Adrenal gland (tissue), 12 donors: ENCODE data around the gene ERGIC2. TPM values are rescaled to one million over a fixed set of nuclear protein-coding genes. Genes with fewer than 3 reads are reported as not detected.
A peak's percentile ranks its signal among the peaks of the same experiment; 100 is the strongest.

Experiments used
- DNase-seq, 7 donors: peaks; one replicate each; pipeline ENCODE4 v3.0.0-alpha.2; 2019 to 2020
- H3K27ac ChIP-seq, 5 donors: fragments of 200-600 bp; sonication (generic) in 4 of 5; 1 replicate in 3 of 5; 2 replicates in 2 of 5; pipeline versions ENCODE4 v1.5.1 to v1.8.0; 2016 to 2020; ENCODE audit warnings: mild to moderate bottlenecking in 1 of 5
- H3K27me3 ChIP-seq: fragments of 200-600 bp; 2 replicates; pipeline ENCODE4 v1.8.0; 2021
- H3K36me3 ChIP-seq, 2 donors: fragments of 200-600 bp; replicated peaks in 1 of 2; 1 replicate in 1 of 2; 2 replicates in 1 of 2; pipeline versions ENCODE4 v1.5.1 to v1.8.0; 2018 to 2022
- H3K4me1 ChIP-seq, 2 donors: fragments of 200-600 bp; replicated peaks in 1 of 2; 1 replicate in 1 of 2; 2 replicates in 1 of 2; pipeline versions ENCODE4 v1.5.1 to v1.8.0; 2018 to 2021
- H3K4me3 ChIP-seq, 4 donors: fragments of 200-600 bp; sonication (generic) in 3 of 4; one replicate each; pipeline ENCODE4 v1.5.1; 2016 to 2018
- H3K9me3 ChIP-seq, 3 donors: fragments of 200-600 bp; sonication (generic) in 1 of 3; replicated peaks in 1 of 3; 1 replicate in 2 of 3; 2 replicates in 1 of 3; pipeline versions ENCODE4 v1.5.1 to v1.8.0; 2016 to 2021
- POLR2A ChIP-seq, 2 donors: fragments of 450-650 bp; IDR thresholded peaks; one replicate each; pipeline ENCODE4 v1.6.1; 2017; ENCODE audit warnings: antibody characterized with exemption in 2 of 2, mild to moderate bottlenecking in 2 of 2, moderate library complexity in 1 of 2
- WGBS, 4 donors: extraction: QIAGEN DNeasy Blood & Tissue Kit in 2 of 4; methylation state at CpG; one replicate each; pipeline versions ENCODE4 v1.1.5 to v1.1.7; 2013 to 2017; 5-methylcytosine and 5-hydroxymethylcytosine counted together
- intact Hi-C, 2 donors: fragments of 100-400 bp; cut with DNase I; formaldehyde crosslinking; loops; one replicate each; pipeline versions ENCODE4 v1.14.1 to v1.15.0; 2022 to 2023
- polyA plus RNA-seq, 3 donors: library from polyadenylated mRNA; stranded (reverse); fragments of 200-250 nt in 2 of 3; fragments of 350-450 nt in 1 of 3; fragmentation: Illumina TruSeq in 1 of 3; extraction: RNeasy Lipid Tissue Mini Kit (QIAGEN cat#74804) in 1 of 3; gene quantifications; one replicate each; pipeline ENCODE4 v1.2.3, GENCODE V29; 2013 to 2014
- total RNA-seq, 9 donors: library from RNA; depleted of rRNA in 4 of 9; stranded (reverse); fragments of >200 nt in 4 of 9; fragments of 120-200 nt in 1 of 9; fragmentation: NEBNext Ultra II Directional in 1 of 9; extraction: Animal tissue kit (Norgen Biotek cat#: 25700) in 1 of 9; gene quantifications; one replicate each; pipeline versions ENCODE4 v1.1.0 to v1.2.4, GENCODE V29; 2013 to 2023
- TF ChIP-seq, protein P1 (sequence below), 6 experiments: fragments of 450-650 bp in 4 of 6; fragments of 200-600 bp in 2 of 6; sonication (generic) in 1 of 6; IDR thresholded peaks; 1 replicate in 5 of 6; 2 replicates in 1 of 6; pipeline versions ENCODE4 v1.5.1 to v1.8.0; 2016 to 2021; ENCODE audit warnings: antibody characterized with exemption in 6 of 6, mild to moderate bottlenecking in 2 of 6, moderate library complexity in 1 of 6
- donor health status: healthy with polysubstance abuse.
- donor health status: Bipolar disorder and iron deficiency.
- donor health status: DM: yes; HTN: yes; CAD: no.
- donor health status: DM: no; HTN: no; CAD: no.
- donor health status: DM: no; HTN: no; CAD: no.
- donor health status: DM: yes; HTN: yes; CAD: no.

The ERGIC2 gene
- total and polyA plus RNA-seq, 12 donors = 17.9 to 134 (median 60.7) TPM

DNA sequence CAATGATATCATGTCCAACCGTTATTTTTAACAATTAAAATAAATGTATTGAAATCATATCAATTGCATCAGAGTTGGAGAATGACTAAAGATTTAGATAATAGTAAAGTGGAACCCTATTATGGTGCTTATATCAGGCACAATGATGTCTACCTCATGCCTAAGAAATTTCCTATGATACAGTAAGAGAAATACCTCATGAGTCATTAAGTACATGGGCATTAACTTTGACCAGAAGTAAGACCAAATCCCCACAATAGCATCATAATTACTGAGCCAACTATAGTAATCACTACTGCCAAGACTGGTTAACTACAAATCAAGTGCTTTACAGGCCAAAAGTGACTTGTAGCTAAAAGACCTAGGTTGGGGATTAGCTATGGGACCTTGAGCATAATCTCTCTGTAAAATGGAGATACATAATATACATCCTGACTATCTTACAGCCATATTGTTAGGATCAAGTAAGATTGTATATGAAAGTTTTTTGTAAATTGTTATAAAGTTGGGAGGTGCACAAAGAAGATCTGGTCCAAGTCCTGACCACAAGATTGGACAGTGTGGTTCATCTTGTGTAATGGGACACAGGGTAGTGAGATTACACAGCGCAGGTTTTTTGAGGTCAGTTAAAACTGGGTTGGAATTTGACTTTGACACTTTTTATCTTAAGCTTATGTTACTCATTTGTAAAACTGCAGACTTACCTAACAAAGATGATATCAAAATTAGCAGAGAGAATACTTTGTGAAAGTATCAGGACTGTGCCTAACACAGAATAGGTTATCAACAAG is 60.5 kb downstream of the ERGIC2 start:
- intact Hi-C loops = no loop called here
- Histone ChIP-seq H3K4me3 (no peak overlapping the region), H3K27ac (no peak overlapping the region), H3K36me3 (no peaks in the 10 kb centered on the region), H3K27me3 (no peaks in the 10 kb centered on the region), H3K9me3 (no peaks in the 10 kb centered on the region), H3K4me1 (no peaks in the 10 kb centered on the region)
- TF ChIP-seq, protein P1, sequence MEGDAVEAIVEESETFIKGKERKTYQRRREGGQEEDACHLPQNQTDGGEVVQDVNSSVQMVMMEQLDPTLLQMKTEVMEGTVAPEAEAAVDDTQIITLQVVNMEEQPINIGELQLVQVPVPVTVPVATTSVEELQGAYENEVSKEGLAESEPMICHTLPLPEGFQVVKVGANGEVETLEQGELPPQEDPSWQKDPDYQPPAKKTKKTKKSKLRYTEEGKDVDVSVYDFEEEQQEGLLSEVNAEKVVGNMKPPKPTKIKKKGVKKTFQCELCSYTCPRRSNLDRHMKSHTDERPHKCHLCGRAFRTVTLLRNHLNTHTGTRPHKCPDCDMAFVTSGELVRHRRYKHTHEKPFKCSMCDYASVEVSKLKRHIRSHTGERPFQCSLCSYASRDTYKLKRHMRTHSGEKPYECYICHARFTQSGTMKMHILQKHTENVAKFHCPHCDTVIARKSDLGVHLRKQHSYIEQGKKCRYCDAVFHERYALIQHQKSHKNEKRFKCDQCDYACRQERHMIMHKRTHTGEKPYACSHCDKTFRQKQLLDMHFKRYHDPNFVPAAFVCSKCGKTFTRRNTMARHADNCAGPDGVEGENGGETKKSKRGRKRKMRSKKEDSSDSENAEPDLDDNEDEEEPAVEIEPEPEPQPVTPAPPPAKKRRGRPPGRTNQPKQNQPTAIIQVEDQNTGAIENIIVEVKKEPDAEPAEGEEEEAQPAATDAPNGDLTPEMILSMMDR (IDR thresholded peaks at IDR 0.05) = no peak
- TF ChIP-seq POLR2A (IDR thresholded peaks at IDR 0.05) = no peak
- DNase-seq = no peak
- WGBS, 4 donors = 83 to 97% (median 92%) methylated on average over 2 of the region's 2 CpGs

DNA sequence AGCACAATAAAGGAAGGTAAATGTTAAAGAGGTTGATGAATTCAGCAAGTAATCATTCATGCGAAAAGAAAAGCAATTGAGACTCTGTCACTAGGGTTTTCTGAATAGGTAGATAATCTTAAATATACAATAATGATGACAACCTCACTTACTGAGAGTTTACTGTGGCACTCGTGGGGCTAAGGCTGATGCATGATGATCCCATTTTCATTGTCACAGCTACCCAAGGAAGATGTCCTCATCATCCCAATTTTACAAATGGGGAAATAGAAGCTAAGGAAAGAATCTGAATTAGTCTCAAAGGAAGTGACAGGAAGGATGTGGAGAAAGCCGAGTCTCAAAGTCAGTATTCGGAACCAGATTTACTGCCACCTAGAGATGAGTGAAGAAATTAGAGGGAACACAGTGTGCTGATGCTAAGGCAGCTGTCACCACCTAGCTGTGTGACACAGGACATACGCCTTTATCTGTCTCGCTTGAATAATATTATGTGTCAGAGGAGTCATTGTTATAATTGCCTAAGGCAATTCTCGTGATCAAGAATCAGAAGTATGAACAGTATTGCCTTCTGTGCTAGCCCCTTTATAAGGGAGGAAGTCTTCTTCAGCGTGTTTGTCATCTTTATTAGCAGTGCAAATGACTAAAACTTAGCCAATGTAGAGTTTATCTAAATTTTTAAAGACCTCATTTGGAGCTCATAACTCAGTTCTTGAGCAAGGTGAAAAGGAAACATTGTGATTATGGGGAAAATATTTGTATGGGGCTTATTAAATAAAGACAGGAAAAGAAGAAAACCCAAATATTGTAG is 63.2 kb downstream of the ERGIC2 start:
- 31 to 38% (median 34%) methylated on average over 8 of the region's 8 CpGs for WGBS, 4 donors
- intact Hi-C loops = loop anchor here in 1 of 2 donors (10.0 kb wide), 1 partner anchor 243 kb away; no protein-coding TSS in a partner anchor
- no peak overlapping the region for H3K27ac ChIP-seq
- peak; percentile 21 to 83 (median 38) for DNase-seq
- TF ChIP-seq POLR2A (IDR thresholded peaks at IDR 0.05) = no peak
- TF ChIP-seq, protein P1 (IDR thresholded peaks at IDR 0.05) = peak; percentile 30 to 89 (median 70)
- H3K4me3 ChIP-seq = no peak overlapping the region
- no peaks in the 10 kb centered on the region for H3K4me1 ChIP-seq
- H3K36me3 ChIP-seq = no peaks in the 10 kb centered on the region
- no peaks in the 10 kb centered on the region for H3K9me3 ChIP-seq
- no peaks in the 10 kb centered on the region for H3K27me3 ChIP-seq

DNA sequence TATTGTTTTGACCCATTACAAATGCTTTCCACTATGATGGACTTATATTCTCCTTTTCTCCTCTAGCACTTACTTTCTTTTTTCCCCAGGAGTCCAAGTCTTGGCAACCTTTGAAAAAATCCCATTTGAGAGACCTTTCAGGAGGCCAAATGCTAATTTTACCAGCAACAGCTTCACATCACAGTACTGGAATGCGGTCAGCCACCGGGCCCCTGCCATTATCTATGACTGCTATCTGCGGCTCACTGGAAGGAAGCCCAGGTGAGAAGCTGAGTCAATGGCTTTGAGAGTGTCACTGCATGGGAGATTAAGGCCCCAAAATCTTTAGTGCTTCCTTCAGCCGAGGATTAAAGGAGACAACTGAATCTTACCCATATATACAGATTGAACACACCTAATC is 64.2 kb downstream of the ERGIC2 start:
- intact Hi-C loops = loop anchor here in 1 of 2 donors (10.0 kb wide), 1 partner anchor 242 kb away; no protein-coding TSS in a partner anchor
- no peaks in the 10 kb centered on the region for H3K36me3 ChIP-seq
- H3K9me3 ChIP-seq = no peaks in the 10 kb centered on the region
- no peak for TF ChIP-seq POLR2A (IDR thresholded peaks at IDR 0.05)
- TF ChIP-seq, protein P1 (IDR thresholded peaks at IDR 0.05) = no peak
- peak; percentile 51 to 83 (median 77) for DNase-seq
- H3K27me3 ChIP-seq = no peaks in the 10 kb centered on the region
- H3K27ac ChIP-seq = no peak overlapping the region
- WGBS, 4 donors = 26 to 45% (median 38%) methylated on average over 4 of the region's 4 CpGs
- H3K4me3 ChIP-seq = no peak overlapping the region
- no peaks in the 10 kb centered on the region for H3K4me1 ChIP-seq

DNA sequence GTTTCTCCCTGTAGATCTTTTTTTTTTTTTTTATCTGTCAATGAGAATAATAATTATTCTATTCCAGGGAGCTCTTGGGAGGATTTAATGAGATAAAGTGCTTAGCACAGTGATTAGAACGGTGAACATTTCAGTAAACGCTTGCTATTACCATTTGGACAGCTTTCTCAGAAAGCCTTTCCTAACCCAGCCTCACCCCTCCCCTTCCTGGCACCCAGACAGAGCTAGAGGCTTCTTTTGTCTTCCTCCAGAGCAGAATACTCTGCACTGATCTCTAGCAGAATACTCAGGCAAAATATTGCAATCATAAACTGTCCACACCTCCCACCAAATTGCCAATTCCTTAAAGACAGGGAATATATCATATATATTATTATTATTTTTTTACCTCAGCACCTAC is 66.6 kb downstream of the ERGIC2 start:
- Histone ChIP-seq H3K9me3 (no peaks in the 10 kb centered on the region), H3K27me3 (no peaks in the 10 kb centered on the region), H3K4me3 (no peak overlapping the region), H3K27ac (no peak overlapping the region), H3K36me3 (no peaks in the 10 kb centered on the region), H3K4me1 (no peaks in the 10 kb centered on the region)
- peak in 2 of 7 donors; percentile 9 to 59 for DNase-seq
- no peak for TF ChIP-seq POLR2A (IDR thresholded peaks at IDR 0.05)
- TF ChIP-seq, protein P1 (IDR thresholded peaks at IDR 0.05) = no peak
- intact Hi-C loops = loop anchor here in 1 of 2 donors (10.0 kb wide), 1 partner anchor 240 kb away; no protein-coding TSS in a partner anchor
- WGBS, 4 donors = 37 to 75% (median 54%) methylated on average over 2 of the region's 2 CpGs
